DOHH2 (cell line): ENCODE measurements around the gene FLACC1.

ENCODE experiments used
- H3F3A ChIP-seq: fragments of 200-600 bp; sonication (generic), shearing (Covaris generic); 2 replicates; pipeline ENCODE4 v1.6.0; 2016; ENCODE audit warnings: antibody characterized with exemption, mild to moderate bottlenecking; ENCODE audit not compliant: control insufficient read depth, insufficient read depth
- H3K27ac ChIP-seq: fragments of 200-600 bp; sonication (generic); 2 replicates; pipeline ENCODE4 v1.5.1; 2014; ENCODE audit warnings: low read depth, mild to moderate bottlenecking, low read length, moderate library complexity
- H3K27me3 ChIP-seq: fragments of 200-600 bp; sonication (generic); 2 replicates; pipeline ENCODE4 v1.6.1; 2014; ENCODE audit warnings: mild to moderate bottlenecking, low read length, mixed read lengths; ENCODE audit not compliant: control insufficient read depth
- H3K36me3 ChIP-seq: fragments of 200-600 bp; sonication (generic); 2 replicates; pipeline ENCODE4 v1.6.1; 2014; ENCODE audit warnings: mild to moderate bottlenecking, low read length, moderate library complexity, mixed read lengths; ENCODE audit not compliant: control insufficient read depth
- H3K4me1 ChIP-seq: fragments of 200-600 bp; sonication (generic); 2 replicates; pipeline ENCODE4 v1.6.1; 2014; ENCODE audit warnings: mild to moderate bottlenecking, low read length, mixed read lengths; ENCODE audit not compliant: control insufficient read depth
- H3K4me2 ChIP-seq: fragments of 200-600 bp; sonication (generic); 2 replicates; pipeline ENCODE4 v1.6.0; 2014; ENCODE audit warnings: mild to moderate bottlenecking, low read length, moderate library complexity
- H3K4me3 ChIP-seq: fragments of 200-600 bp; sonication (generic); 2 replicates; pipeline ENCODE4 v1.5.1; 2014; ENCODE audit warnings: mild to moderate bottlenecking, low read length, mixed read lengths
- H3K79me2 ChIP-seq: fragments of 200-600 bp; sonication (generic); 2 replicates; pipeline ENCODE4 v1.6.1; 2014; ENCODE audit warnings: mild to moderate bottlenecking, low read length, mixed read lengths; ENCODE audit not compliant: control insufficient read depth
- H3K9me2 ChIP-seq: fragments of 200-600 bp; sonication (generic); replicated peaks from 2 replicates; pipeline ENCODE4 v1.6.1; 2014; ENCODE audit warnings: mild to moderate bottlenecking, low read length, mixed read lengths; ENCODE audit not compliant: control insufficient read depth
- H3K9me3 ChIP-seq: fragments of 200-600 bp; sonication (generic); 2 replicates; pipeline ENCODE4 v1.6.1; 2014; ENCODE audit warnings: antibody characterized with exemption, low read length, mixed read lengths; ENCODE audit not compliant: control insufficient read depth, insufficient read depth
- H4K20me1 ChIP-seq: fragments of 200-600 bp; sonication (generic); 2 replicates; pipeline ENCODE4 v1.6.0; 2014; ENCODE audit warnings: low read depth, mild to moderate bottlenecking, antibody characterized with exemption, low read length, moderate library complexity; ENCODE audit not compliant: control insufficient read depth, insufficient read depth
- CTCF ChIP-seq: fragments of 200-600 bp; sonication (generic); IDR thresholded peaks from one replicate; pipeline ENCODE4 v1.5.1; 2014; ENCODE audit warnings: antibody characterized with exemption, mild to moderate bottlenecking, low read depth, low read length; ENCODE audit not compliant: poor library complexity, severe bottlenecking
- EZH2phosphoT487 ChIP-seq: fragments of 200-600 bp; sonication (generic); IDR thresholded peaks from 2 replicates; pipeline ENCODE4 v1.6.1; 2017; ENCODE audit warnings: borderline replicate concordance, mild to moderate bottlenecking, antibody characterized with exemption, low read length, moderate library complexity, mixed read lengths

FLACC1 gene

GRCh38 chr2:201357221-201357620 is at the start of gene FLACC1:
TSS of gene FLACC1 (minus strand) at chr2:201357345. CDS start at chr2:201351404, 5,941 bp downstream.
- H3K4me3 ChIP-seq, result no peak within 1 kb of the TSS
- H3F3A ChIP-seq, result no peaks in the 10 kb centered on the region
- TF ChIP-seq EZH2phosphoT487 (no peak), CTCF (no peak)
- H3K9me3 ChIP-seq, result no peaks in the 10 kb centered on the region
- H3K27ac ChIP-seq, result no peak within 1 kb of the TSS
- no peaks in the 10 kb centered on the region for H3K4me1 ChIP-seq
- no peaks in the 10 kb centered on the region for H3K36me3 ChIP-seq
- no peak within 1 kb of the TSS for H3K4me2 ChIP-seq
- no peaks in the 10 kb centered on the region for H3K79me2 ChIP-seq
- H3K9me2 ChIP-seq, result no peaks in the 10 kb centered on the region
- H4K20me1 ChIP-seq, result no peaks in the 10 kb centered on the region
- no peaks in the 10 kb centered on the region for H3K27me3 ChIP-seq

- no peak overlapping the region for H3K27ac ChIP-seq
- H4K20me1 ChIP-seq, result no peaks in the 10 kb centered on the region
- no peak for TF ChIP-seq CTCF
- TF ChIP-seq EZH2phosphoT487, result no peak
- no peaks in the 10 kb centered on the region for H3K27me3 ChIP-seq
- no peaks in the 10 kb centered on the region for H3K36me3 ChIP-seq
- no peak overlapping the region for H3K4me2 ChIP-seq
- no peaks in the 10 kb centered on the region for H3F3A ChIP-seq
- no peaks in the 10 kb centered on the region for H3K9me3 ChIP-seq
- no peak overlapping the region for H3K4me3 ChIP-seq
- no peaks in the 10 kb centered on the region for H3K9me2 ChIP-seq
- H3K79me2 ChIP-seq, result no peaks in the 10 kb centered on the region
- no peaks in the 10 kb centered on the region for H3K4me1 ChIP-seq
These were observed 49.0 kb upstream of the FLACC1 start for GRCh38 chr2:201406077-201406662.

GRCh38 chr2:201404699-201405280 is 47.6 kb upstream of the FLACC1 start:
- Histone ChIP-seq H3K9me2 (no peaks in the 10 kb centered on the region), H3K27ac (no peak overlapping the region), H3K4me3 (no peak overlapping the region), H3K36me3 (no peaks in the 10 kb centered on the region), H3K4me1 (no peaks in the 10 kb centered on the region), H3K27me3 (no peaks in the 10 kb centered on the region), H3F3A (no peaks in the 10 kb centered on the region), H3K4me2 (no peak overlapping the region), H3K9me3 (no peaks in the 10 kb centered on the region), H4K20me1 (no peaks in the 10 kb centered on the region), H3K79me2 (no peaks in the 10 kb centered on the region)
- TF ChIP-seq CTCF (no peak), EZH2phosphoT487 (no peak)
